Stimulated activated CD8-positive, alpha-beta memory T cell treated with anti-CD3 and anti-CD28 coated beads, Interleukin-7, amount 100 ng/mL, for 4 hours (primary cell): ENCODE results near the gene C20orf204.
A peak's percentile ranks its signal among the peaks of the same experiment; 100 is the strongest.
"Not testable (repeated sequence)": the region's sequence is repeated elsewhere in the genome, so short reads cannot be mapped to it uniquely, and the experiment has no call there.

ENCODE experiments used
- DNase-seq, 2 donors: peaks; one replicate each; pipeline ENCODE4 v3.0.0-alpha.2; 2020; ENCODE audit warnings: low read depth in 2 of 2

C20orf204 gene

GRCh38 chr20:64083378-64083803 is 47.4 kb downstream of the C20orf204 start:
- DNase-seq, result peak in 1 of 2 donors; percentile 62

- no peak for DNase-seq
Measured at GRCh38 chr20:64083804-64084684, 48.1 kb downstream of the C20orf204 start, which contains the start of gene LKAAEAR1. LKAAEAR1 (minus strand) TSS chr20:64084398; CDS start chr20:64084219, 179 bp downstream.

DNA sequence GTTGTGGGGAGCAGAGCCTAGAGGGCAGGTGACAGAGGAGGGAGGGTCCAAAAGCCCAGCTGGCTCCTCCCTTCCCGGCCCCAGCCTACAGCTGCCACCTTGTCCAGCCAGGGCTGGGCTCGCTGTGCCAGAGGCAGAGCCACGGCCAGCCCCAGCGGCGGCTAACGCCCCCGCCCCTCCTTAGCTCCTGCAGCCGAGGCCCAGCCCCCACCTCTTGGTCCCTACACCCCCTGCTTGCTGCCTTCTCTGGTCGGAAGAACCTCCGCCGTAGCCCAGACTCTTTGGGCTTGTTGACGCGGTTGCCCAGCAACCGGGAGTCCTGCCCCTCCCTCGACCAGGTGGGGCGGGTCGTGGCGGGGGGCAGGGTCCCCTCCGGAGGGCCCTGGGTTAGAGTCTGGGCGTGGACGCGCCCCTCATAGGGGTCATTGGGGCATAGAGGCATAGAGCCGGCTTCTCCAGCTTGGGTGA is 48.7 kb downstream of the C20orf204 start:
- DNase-seq, result no peak

DNA sequence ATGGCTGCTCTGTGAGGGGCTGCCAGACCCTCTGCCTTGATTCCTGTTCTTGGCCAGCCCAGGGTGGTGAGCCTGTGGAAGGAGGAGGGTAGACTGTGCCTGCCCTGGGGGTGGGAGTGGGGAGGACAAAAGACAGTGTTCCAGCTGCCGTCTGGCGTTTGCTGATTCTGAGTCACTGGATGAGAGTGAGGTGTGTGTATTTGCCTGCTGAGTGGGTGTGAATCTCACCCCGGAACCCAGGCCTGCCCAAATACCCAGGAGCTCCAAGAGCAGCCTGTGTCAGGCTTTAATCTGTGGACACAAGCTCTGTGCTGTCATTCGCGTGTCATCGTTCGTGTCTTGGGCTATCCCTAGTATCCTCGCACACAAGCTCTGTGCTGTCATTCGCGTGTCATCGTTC is 50.8 kb downstream of the C20orf204 start:
- no peak for DNase-seq

GRCh38 chr20:64087226-64087825 is 51.3 kb downstream of the C20orf204 start:
- DNase-seq, result not testable (repeated sequence)

DNA sequence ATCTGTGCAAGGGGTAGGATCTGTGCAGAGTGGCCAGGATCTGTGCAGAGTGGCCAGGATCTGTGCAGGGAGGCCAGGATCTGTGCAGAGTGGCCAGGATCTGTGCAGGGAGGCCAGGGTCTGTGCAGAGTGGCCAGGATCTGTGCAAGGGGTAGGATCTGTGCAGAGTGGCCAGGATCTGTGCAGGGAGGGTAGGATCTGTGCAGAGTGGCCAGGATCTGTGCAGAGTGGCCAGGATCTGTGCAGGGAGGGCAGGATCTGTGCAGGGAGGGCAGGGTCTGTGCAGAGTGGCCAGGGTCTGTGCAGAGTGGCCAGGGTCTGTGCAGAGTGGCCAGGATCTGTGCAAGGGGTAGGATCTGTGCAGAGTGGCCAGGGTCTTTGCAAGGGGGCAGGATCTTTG is 52.6 kb downstream of the C20orf204 start:
- DNase-seq, result not testable (repeated sequence)
